ENCODE data around the gene PLIN5. TPM values are rescaled to one million over a fixed set of nuclear protein-coding genes. Genes with fewer than 3 reads are reported as not detected.

Gene PLIN5
- total RNA-seq, 1 donor from 2014 or later, result 0.06 TPM

DNA sequence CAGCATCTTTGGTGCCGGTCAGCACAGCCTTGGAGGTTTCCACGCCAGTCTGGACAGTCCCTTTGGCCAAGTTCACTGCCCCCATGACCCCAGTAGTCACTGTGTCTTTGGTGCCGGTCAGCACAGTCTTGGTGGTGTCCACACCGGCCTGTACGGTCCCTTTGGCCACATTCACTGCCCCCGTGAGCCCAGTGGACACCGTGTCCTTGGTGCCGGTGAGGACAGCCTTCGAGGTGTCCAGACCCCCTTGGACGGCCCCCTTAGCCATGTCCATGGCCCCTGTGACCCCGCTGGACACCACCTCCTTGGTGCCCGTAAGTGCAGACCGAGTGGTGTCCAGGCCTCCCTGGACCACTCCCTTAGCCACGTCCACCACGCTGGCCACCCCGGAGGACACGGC lies 21.8 kb downstream of the PLIN5 start:
- DNase-seq (ENCODE audit: low read depth), result no peak
- H3K4me3 ChIP-seq (ENCODE audit: low read depth, low read length), result no peak overlapping the region
- no peak for TF ChIP-seq CTCF (conservative IDR thresholded peaks at IDR 0.05; ENCODE audit: low read depth, low read length)

- TF ChIP-seq CTCF (conservative IDR thresholded peaks at IDR 0.05; ENCODE audit: low read depth, low read length), result no peak
- H3K4me3 ChIP-seq (ENCODE audit: low read depth, low read length), result no peak overlapping the region
Observed at GRCh38 chr19:4512070-4512469, 23.0 kb downstream of the PLIN5 start.

DNA sequence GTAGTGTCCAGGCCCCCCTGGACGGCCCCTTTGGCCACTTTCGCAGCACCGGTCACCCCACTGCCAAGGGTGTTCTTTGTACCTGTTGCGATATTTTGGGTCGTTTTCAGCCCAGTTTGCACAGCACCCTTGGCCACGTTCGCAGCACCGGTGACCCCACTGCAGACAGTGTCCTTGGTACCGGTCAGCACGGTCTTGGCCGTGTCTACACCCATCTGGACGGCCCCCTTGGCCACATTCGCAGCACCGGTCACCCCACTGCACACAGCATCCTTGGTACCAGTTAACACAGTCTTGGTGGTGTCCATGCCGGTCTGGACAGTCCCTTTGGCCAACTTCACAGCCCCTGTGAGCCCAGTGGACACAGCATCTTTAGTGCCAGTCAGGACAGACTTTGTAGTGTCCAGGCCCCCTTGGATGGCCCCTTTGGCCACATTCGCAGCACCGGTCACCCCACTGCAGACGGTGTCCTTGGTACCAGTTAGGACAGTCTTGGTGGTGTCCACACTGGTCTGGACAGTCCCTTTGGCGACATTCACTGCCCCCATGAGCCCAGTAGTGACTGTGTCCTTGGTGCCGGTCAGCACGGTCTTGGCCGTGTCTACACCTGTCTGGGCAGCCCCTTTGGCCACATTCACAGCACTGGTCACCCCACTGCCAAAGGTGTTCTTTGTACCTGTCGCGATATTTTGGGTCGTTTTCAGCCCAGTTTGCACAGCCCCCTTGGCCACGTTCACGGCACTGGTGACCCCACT lies 23.5 kb downstream of the PLIN5 start:
- DNase-seq (ENCODE audit: low read depth), result no peak
- H3K4me3 ChIP-seq (ENCODE audit: low read depth, low read length), result no peak overlapping the region
- TF ChIP-seq CTCF (conservative IDR thresholded peaks at IDR 0.05; ENCODE audit: low read depth, low read length), result no peak

More at GRCh38 chr19:4512070-4512469, 23.0 kb downstream of the PLIN5 start:
- no peak for DNase-seq (ENCODE audit: low read depth)

DNA sequence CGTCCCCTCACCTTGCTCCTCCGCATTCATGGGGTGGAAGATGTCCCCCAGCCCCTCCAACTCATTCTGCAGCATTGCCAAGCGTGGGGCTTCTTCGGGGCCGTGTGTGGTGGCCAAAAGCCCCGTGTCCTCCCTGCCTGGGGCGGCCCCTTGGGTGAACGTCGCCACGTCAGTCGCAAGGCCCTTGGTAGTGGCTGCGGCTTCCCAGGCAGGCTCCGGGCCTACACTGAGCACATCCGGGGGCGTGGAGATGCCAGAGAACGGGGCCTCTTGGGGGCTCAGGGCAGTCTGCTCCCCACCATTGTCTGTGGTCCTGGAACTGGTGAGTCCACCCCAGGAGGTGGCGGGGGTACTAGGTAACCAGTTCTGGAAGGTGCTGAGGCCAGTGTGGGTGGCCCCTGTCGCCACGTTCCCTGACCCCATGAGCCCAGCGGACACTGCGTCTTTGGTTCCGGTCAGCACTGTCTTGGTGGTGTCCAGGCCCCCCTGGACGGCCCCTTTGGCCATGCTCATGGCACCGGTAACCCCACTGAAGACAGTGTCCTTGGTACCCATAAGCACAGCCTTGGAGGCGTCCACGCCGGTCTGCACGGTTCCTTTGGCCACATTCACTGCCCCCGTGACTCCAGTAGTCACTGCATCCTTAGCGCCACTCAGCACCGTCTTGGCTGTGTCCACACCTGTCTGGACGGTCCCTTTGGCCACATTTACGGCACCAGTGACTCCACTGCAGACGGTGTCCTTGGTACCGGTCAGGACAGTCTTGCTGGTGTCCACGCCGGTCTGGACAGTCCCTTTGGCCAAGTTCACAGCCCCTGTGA lies 24.4 kb downstream of the PLIN5 start:
- no peak for DNase-seq (ENCODE audit: low read depth)

DNA sequence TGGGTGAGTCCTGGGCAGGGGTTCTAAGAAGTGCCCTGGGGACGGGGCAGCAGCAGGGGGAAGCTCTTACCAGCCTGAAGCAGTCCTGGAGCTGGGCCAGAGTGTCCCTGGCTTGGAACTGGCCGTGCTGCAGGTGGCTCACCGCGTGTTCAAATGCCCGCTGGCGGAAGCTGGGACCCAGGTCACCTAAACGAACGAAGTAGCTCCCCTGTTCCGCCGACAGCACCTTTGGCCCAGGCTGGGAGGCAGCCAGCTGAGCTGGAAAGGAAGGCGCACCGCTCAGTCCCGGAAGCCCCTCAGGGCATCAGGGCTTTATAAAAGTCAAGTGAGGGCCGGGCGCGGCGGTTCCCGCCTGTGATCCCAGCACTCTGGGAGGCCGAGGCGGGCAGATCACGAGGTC lies 26.3 kb downstream of the PLIN5 start:
- H3K4me3 ChIP-seq (ENCODE audit: low read depth, low read length), result no peak overlapping the region
- DNase-seq (ENCODE audit: low read depth), result no peak
- TF ChIP-seq CTCF (conservative IDR thresholded peaks at IDR 0.05; ENCODE audit: low read depth, low read length), result no peak

More for the DNA sequence above, 24.4 kb downstream of the PLIN5 start:
- TF ChIP-seq CTCF (conservative IDR thresholded peaks at IDR 0.05; ENCODE audit: low read depth, low read length), result no peak
- no peak overlapping the region for H3K4me3 ChIP-seq (ENCODE audit: low read depth, low read length)

- no peak overlapping the region for H3K4me3 ChIP-seq (ENCODE audit: low read depth, low read length)
- TF ChIP-seq CTCF (conservative IDR thresholded peaks at IDR 0.05; ENCODE audit: low read depth, low read length), result no peak
Observed at GRCh38 chr19:4507804-4508203, 27.2 kb downstream of the PLIN5 start.

More at GRCh38 chr19:4507804-4508203, 27.2 kb downstream of the PLIN5 start:
- DNase-seq (ENCODE audit: low read depth), result no peak
